CD14-positive monocyte (primary cell): ENCODE data around the gene PPFIA1. TPM values are rescaled to one million over a fixed set of nuclear protein-coding genes. Genes with fewer than 3 reads are reported as not detected.

ENCODE experiments used
- DNase-seq, 3 donors: peaks; one replicate each; pipeline ENCODE4 v3.0.0-alpha.2; 2011 to 2022
- H2AFZ ChIP-seq: 2 replicates; pipeline ENCODE4 v1.6.0; 2012; ENCODE audit warnings: mild to moderate bottlenecking, low read depth, low read length, inconsistent platforms; ENCODE audit not compliant: insufficient read depth, poor library complexity, severe bottlenecking
- H3K27ac ChIP-seq, 2 donors: 1 replicate in 1 of 2; 2 replicates in 1 of 2; pipeline ENCODE4 v1.5.1; 2012 to 2013; ENCODE audit warnings: low read length in 2 of 2, control low read depth in 1 of 2, inconsistent platforms in 1 of 2, low read depth in 1 of 2, mild to moderate bottlenecking in 1 of 2
- H3K27me3 ChIP-seq, 2 donors: one replicate each; pipeline versions ENCODE4 v1.6.0 to v1.6.1; 2011 to 2013; ENCODE audit warnings: low read length in 2 of 2; ENCODE audit not compliant: control insufficient read depth in 2 of 2, insufficient read depth in 2 of 2
- H3K36me3 ChIP-seq, 2 donors: replicated peaks in 1 of 2; 1 replicate in 1 of 2; 2 replicates in 1 of 2; pipeline versions ENCODE4 v1.5.1 to v1.6.1; 2012 to 2013; ENCODE audit warnings: low read length in 2 of 2, control low read depth in 1 of 2, inconsistent platforms in 1 of 2, mild to moderate bottlenecking in 1 of 2; ENCODE audit not compliant: insufficient read depth in 2 of 2, control insufficient read depth in 1 of 2
- H3K4me1 ChIP-seq, 2 donors: 1 replicate in 1 of 2; 2 replicates in 1 of 2; pipeline versions ENCODE4 v1.5.1 to v1.6.1; 2012 to 2013; ENCODE audit warnings: low read length in 2 of 2, control low read depth in 1 of 2, inconsistent platforms in 1 of 2, mild to moderate bottlenecking in 1 of 2, moderate library complexity in 1 of 2; ENCODE audit not compliant: insufficient read depth in 2 of 2, control insufficient read depth in 1 of 2
- H3K4me2 ChIP-seq: replicated peaks from 2 replicates; pipeline ENCODE3; 2012; ENCODE audit warnings: low read length, moderate library complexity, mild to moderate bottlenecking; ENCODE audit not compliant: poor library complexity, severe bottlenecking; ENCODE audit errors: extremely low read depth
- H3K4me3 ChIP-seq, 3 experiments: fragments of 200-600 bp in 1 of 3; sonication (generic) in 1 of 3; replicated peaks in 1 of 3; 1 replicate in 2 of 3; 2 replicates in 1 of 3; pipeline ENCODE4 v1.5.1; 2011 to 2013; ENCODE audit warnings: low read length in 3 of 3, mild to moderate bottlenecking in 3 of 3, control low read depth in 2 of 3, low read depth in 2 of 3, inconsistent platforms in 1 of 3, moderate library complexity in 1 of 3
- H3K79me2 ChIP-seq: 2 replicates; pipeline ENCODE4 v1.6.0; 2012; ENCODE audit warnings: mild to moderate bottlenecking, control low read depth, inconsistent platforms, low read length, moderate library complexity; ENCODE audit not compliant: insufficient read depth
- H3K9ac ChIP-seq: 2 replicates; pipeline ENCODE4 v1.6.0; 2017; ENCODE audit warnings: low read length, mild to moderate bottlenecking; ENCODE audit not compliant: insufficient read depth, poor library complexity, severe bottlenecking
- H3K9me3 ChIP-seq, 2 donors: replicated peaks in 1 of 2; 1 replicate in 1 of 2; 2 replicates in 1 of 2; pipeline versions ENCODE4 v1.5.1 to v1.6.1; 2012 to 2013; ENCODE audit warnings: low read length in 2 of 2, control low read depth in 1 of 2; ENCODE audit not compliant: control insufficient read depth in 1 of 2, insufficient read depth in 1 of 2
- H4K20me1 ChIP-seq: 2 replicates; pipeline ENCODE4 v1.6.0; 2012; ENCODE audit warnings: mild to moderate bottlenecking, low read length, control low read depth, moderate library complexity; ENCODE audit not compliant: insufficient read depth
- H3K27ac Mint-ChIP-seq, 7 donors: one replicate each; pipeline ENCODE4 v1.8.0; 2020; ENCODE audit warnings: mild to moderate bottlenecking in 7 of 7, mixed read lengths in 7 of 7, moderate library complexity in 6 of 7, inconsistent platforms in 2 of 7
- H3K27me3 Mint-ChIP-seq, 3 donors: one replicate each; pipeline ENCODE4 v1.8.0; 2021 to 2022; ENCODE audit warnings: low read depth in 3 of 3, mild to moderate bottlenecking in 3 of 3, mixed read lengths in 3 of 3, moderate library complexity in 3 of 3, inconsistent platforms in 1 of 3
- H3K36me3 Mint-ChIP-seq, 2 donors: one replicate each; pipeline ENCODE4 v1.8.0; 2020; ENCODE audit warnings: mixed read lengths in 2 of 2, inconsistent platforms in 1 of 2, mild to moderate bottlenecking in 1 of 2
- H3K4me1 Mint-ChIP-seq: one replicate; pipeline ENCODE4 v1.8.0; 2020; ENCODE audit warnings: mild to moderate bottlenecking, mixed read lengths
- H3K4me3 Mint-ChIP-seq, 2 donors: one replicate each; pipeline ENCODE4 v1.8.0; 2020; ENCODE audit warnings: mild to moderate bottlenecking in 2 of 2, mixed read lengths in 2 of 2, moderate library complexity in 1 of 2
- H3K9me3 Mint-ChIP-seq, 7 donors: one replicate each; pipeline ENCODE4 v1.8.0; 2020 to 2022; ENCODE audit warnings: mixed read lengths in 7 of 7, mild to moderate bottlenecking in 6 of 7, moderate library complexity in 6 of 7, inconsistent platforms in 2 of 7
- WGBS: methylation state at CpG from one replicate; pipeline ENCODE4 v1.1.5; 2013; ENCODE audit warnings: missing lambda C conversion rate; ENCODE audit not compliant: insufficient coverage; 5-methylcytosine and 5-hydroxymethylcytosine counted together
- intact Hi-C, 2 donors: fragments of 100-400 bp; cut with micrococcal nuclease; formaldehyde crosslinking; loops; one replicate each; pipeline versions ENCODE4 v1.15.0 to v1.15.1; 2023
- polyA plus RNA-seq, 3 donors: library from polyadenylated mRNA; depleted of rRNA in 1 of 3; unstranded in 2 of 3; stranded (reverse) in 1 of 3; fragments of 300-500 nt in 2 of 3; fragments of >200 nt in 1 of 3; fragmentation: Illumina TruSeq in 2 of 3; gene quantifications; 1 replicate in 2 of 3; 2 replicates in 1 of 3; pipeline ENCODE4 v1.2.3, GENCODE V29; 2012 to 2021
- small RNA-seq: library from RNA; depleted of rRNA; stranded (forward); fragments of <200 nt; gene quantifications from one replicate; pipeline ENCODE3, GENCODE V24; 2012; ENCODE audit warnings: low read depth; ENCODE audit not compliant: insufficient read length
- TF ChIP-seq, protein P1 (sequence below): fragments of 200-600 bp; IDR thresholded peaks from one replicate; pipeline ENCODE4 v1.8.0; 2022; ENCODE audit warnings: antibody characterized with exemption, mild to moderate bottlenecking

Gene PPFIA1
- polyA plus RNA-seq, 3 donors = 7.5 to 65.7 (median 15.5) TPM

DNA sequence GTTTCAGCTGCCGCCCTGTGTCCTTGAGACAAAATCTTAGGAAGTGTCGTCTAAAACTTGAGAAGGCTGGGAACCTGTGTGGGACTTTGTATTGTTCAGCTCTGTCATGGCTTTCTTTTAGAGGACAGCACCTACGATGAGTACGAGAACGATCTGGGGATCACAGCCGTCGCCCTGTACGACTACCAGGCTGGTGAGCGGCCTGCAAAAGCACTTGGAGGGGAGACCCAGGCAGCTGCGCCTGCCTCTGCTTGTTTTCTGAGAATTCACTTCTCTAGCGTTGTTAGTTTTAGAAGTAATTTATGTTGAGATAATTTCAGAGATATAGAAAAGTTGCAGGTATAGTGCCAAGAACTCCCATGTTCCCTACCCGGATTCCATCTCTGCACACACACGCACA, 163.0 kb downstream of the PPFIA1 start:
- Histone ChIP-seq H3K27me3 (peaks cover 0 to 79% of the 10 kb centered on the region in 2 donors), H3K9me3 (no peaks in the 10 kb centered on the region), H3K4me2 (no peak overlapping the region), H4K20me1 (no peaks in the 10 kb centered on the region), H3K4me1 (peaks cover 3% of the 10 kb centered on the region in 2 donors), H3K79me2 (no peaks in the 10 kb centered on the region), H3K4me3 (no peak overlapping the region), H3K9ac (no peak overlapping the region), H2AFZ (no peak overlapping the region), H3K27ac (no peak overlapping the region), H3K36me3 (no peaks in the 10 kb centered on the region)
- peak overlapping the region in 1 of 2 donors; percentile 54 for H3K4me3 Mint-ChIP-seq
- peaks cover 0 to 5% (median 1%) of the 10 kb centered on the region in 7 donors for H3K9me3 Mint-ChIP-seq
- no peak for DNase-seq
- H3K36me3 Mint-ChIP-seq = no peaks in the 10 kb centered on the region
- H3K4me1 Mint-ChIP-seq = peaks cover 2% of the 10 kb centered on the region
- H3K27me3 Mint-ChIP-seq = peaks cover 61 to 93% (median 84%) of the 10 kb centered on the region in 3 donors
- TF ChIP-seq, protein P1, sequence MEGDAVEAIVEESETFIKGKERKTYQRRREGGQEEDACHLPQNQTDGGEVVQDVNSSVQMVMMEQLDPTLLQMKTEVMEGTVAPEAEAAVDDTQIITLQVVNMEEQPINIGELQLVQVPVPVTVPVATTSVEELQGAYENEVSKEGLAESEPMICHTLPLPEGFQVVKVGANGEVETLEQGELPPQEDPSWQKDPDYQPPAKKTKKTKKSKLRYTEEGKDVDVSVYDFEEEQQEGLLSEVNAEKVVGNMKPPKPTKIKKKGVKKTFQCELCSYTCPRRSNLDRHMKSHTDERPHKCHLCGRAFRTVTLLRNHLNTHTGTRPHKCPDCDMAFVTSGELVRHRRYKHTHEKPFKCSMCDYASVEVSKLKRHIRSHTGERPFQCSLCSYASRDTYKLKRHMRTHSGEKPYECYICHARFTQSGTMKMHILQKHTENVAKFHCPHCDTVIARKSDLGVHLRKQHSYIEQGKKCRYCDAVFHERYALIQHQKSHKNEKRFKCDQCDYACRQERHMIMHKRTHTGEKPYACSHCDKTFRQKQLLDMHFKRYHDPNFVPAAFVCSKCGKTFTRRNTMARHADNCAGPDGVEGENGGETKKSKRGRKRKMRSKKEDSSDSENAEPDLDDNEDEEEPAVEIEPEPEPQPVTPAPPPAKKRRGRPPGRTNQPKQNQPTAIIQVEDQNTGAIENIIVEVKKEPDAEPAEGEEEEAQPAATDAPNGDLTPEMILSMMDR = no peak
- WGBS = 90% methylated on average over 10 of the region's 13 CpGs
- intact Hi-C loops = no loop called here
- peak overlapping the region in 1 of 7 donors; percentile 12 for H3K27ac Mint-ChIP-seq

Small RNAs within 50 kb of the gene (small RNA-seq; reads per million reads assigned to genes)
- 3.1 reads per million, percentile 24 among the genes with 10 or more reads in this experiment for gene MIR548K

Other genes starting within 250 kb of the PPFIA1 start
- gene ANO1, start 192.4 kb upstream of the PPFIA1 start, polyA plus RNA-seq = not detected
- gene FADD, start 67.4 kb upstream of the PPFIA1 start, polyA plus RNA-seq = 1 to 10 TPM; 5.4 to 9.5 (median 7.7) TPM
- gene CTTN, start 127.8 kb downstream of the PPFIA1 start, polyA plus RNA-seq = under 1 TPM in 2 of 3 donors, not detected in 1; 0.05 to 0.11 TPM